Osteocyte (in vitro differentiated cells): Measurements from ENCODE around the gene SERPINB2. TPM values are rescaled to one million over a fixed set of nuclear protein-coding genes. Genes with fewer than 3 reads are reported as not detected.

Experiments used
- DNase-seq: peaks from one replicate; pipeline ENCODE4 v3.0.0; 2021; ENCODE audit warnings: mixed read lengths; ENCODE audit not compliant: unreplicated experiment; ENCODE audit errors: extremely low spot score
- H3K27ac Mint-ChIP-seq: one replicate; pipeline ENCODE4 v1.8.0; 2021; ENCODE audit warnings: mild to moderate bottlenecking, mixed read lengths; ENCODE audit not compliant: unreplicated experiment
- H3K27me3 Mint-ChIP-seq: one replicate; pipeline ENCODE4 v1.8.0; 2021; ENCODE audit warnings: mixed read lengths; ENCODE audit not compliant: unreplicated experiment
- H3K36me3 Mint-ChIP-seq: one replicate; pipeline ENCODE4 v1.8.0; 2021; ENCODE audit warnings: mixed read lengths; ENCODE audit not compliant: unreplicated experiment
- H3K4me1 Mint-ChIP-seq: one replicate; pipeline ENCODE4 v1.8.0; 2021; ENCODE audit warnings: mixed read lengths; ENCODE audit not compliant: unreplicated experiment
- H3K4me3 Mint-ChIP-seq: one replicate; pipeline ENCODE4 v1.8.0; 2021; ENCODE audit warnings: mild to moderate bottlenecking, moderate library complexity, mixed read lengths; ENCODE audit not compliant: unreplicated experiment
- H3K9me3 Mint-ChIP-seq: one replicate; pipeline ENCODE4 v1.8.0; 2021; ENCODE audit warnings: mixed read lengths; ENCODE audit not compliant: unreplicated experiment
- CTCF ChIP-seq: fragments of 200-600 bp; sonication (generic); IDR thresholded peaks from 2 replicates; pipeline ENCODE4 v1.5.0; 2021; ENCODE audit warnings: antibody characterized with exemption, mild to moderate bottlenecking, moderate library complexity
- total RNA-seq: library from RNA; stranded (reverse); gene quantifications from 2 replicates; pipeline ENCODE4 v1.2.1, GENCODE V29; 2021

Gene SERPINB2
- total RNA-seq, 1 donor from 2014 or later, result not detected

DNA sequence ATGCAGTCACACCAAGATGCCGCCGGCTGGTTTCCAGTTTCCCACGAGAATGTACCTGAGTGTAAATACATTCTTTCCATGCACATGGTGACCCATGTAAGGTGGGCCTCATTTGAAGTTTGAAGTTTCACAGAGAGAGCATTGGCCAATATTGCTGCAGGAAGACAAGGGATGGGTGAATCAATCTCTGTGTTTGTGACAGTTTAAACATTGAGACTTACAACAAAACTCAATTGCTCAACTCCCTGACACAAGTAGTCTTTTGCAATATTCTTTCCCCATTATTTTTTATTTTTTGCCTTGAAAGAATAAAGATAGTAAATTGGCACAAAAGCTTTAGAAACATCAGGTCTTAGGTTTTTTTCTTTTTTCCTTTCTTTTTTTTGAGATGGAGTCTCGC, 5.1 kb downstream of the SERPINB2 start:
- H3K4me3 Mint-ChIP-seq, result no peak overlapping the region
- H3K4me1 Mint-ChIP-seq, result no peaks in the 10 kb centered on the region
- TF ChIP-seq CTCF, result no peak
- no peak overlapping the region for H3K27ac Mint-ChIP-seq
- H3K9me3 Mint-ChIP-seq, result no peaks in the 10 kb centered on the region
- no peak for DNase-seq
- H3K27me3 Mint-ChIP-seq, result peaks cover 8% of the 10 kb centered on the region
- no peaks in the 10 kb centered on the region for H3K36me3 Mint-ChIP-seq

DNA sequence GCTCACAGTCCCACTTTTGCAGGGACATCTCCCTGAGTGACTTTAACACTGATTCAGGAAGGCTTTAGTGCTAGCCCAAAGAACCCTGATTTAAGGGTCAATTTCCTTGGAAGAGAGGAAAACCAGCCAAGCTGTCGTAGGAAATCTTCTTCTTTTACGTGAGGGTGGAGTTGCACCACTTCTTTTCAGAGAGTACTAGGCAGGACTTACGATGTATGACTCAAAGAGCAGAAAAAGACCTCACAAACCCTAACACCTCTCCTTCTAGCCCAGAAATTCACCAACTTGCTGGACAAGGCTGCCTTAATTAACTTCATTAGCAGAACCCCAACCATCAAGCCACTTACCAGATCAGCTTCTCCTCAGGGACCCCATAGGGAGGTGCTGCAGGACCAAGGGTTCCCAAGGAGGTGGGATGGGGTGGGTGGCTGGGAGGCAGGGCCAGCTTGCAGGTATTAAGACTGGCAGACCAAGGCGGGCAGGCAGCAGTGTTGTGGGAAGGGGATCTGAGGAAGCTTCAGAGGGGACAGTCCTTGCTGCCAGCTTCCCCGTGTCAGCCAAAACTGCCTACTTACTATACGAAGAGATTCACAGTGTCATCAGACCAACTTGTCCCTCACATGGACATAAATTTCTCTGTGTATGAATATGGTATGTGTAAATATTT, 6.7 kb downstream of the SERPINB2 start:
- Mint-ChIP-seq H3K27ac (no peak overlapping the region), H3K36me3 (no peaks in the 10 kb centered on the region), H3K9me3 (no peaks in the 10 kb centered on the region), H3K27me3 (peaks cover 9% of the 10 kb centered on the region), H3K4me1 (no peaks in the 10 kb centered on the region), H3K4me3 (no peak overlapping the region)
- no peak for DNase-seq
- TF ChIP-seq CTCF, result no peak

- no peak for DNase-seq
- no peaks in the 10 kb centered on the region for H3K36me3 Mint-ChIP-seq
- no peak overlapping the region for H3K27ac Mint-ChIP-seq
- no peak overlapping the region for H3K4me3 Mint-ChIP-seq
- H3K4me1 Mint-ChIP-seq, result no peaks in the 10 kb centered on the region
- H3K27me3 Mint-ChIP-seq, result peaks cover 10% of the 10 kb centered on the region
- no peaks in the 10 kb centered on the region for H3K9me3 Mint-ChIP-seq
- no peak for TF ChIP-seq CTCF
Measured at GRCh38 chr18:63895190-63895589, 7.7 kb downstream of the SERPINB2 start.

DNA sequence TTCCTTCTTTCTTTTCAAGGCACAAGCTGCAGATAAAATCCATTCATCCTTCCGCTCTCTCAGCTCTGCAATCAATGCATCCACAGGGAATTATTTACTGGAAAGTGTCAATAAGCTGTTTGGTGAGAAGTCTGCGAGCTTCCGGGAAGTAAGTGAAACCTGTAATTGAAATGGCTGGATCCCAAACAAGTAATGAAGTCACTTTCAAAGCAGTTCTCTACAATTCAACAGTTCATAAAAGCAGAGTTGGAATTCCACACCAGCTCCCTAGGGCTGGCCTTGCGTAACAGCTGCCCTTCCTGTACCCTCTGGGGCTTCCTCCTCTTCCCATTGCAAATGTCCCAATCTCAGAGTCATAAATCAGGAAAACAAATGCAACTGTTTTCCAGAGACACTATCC, 9.6 kb downstream of the SERPINB2 start:
- H3K4me1 Mint-ChIP-seq, result no peaks in the 10 kb centered on the region
- no peaks in the 10 kb centered on the region for H3K36me3 Mint-ChIP-seq
- no peak for DNase-seq
- no peak overlapping the region for H3K4me3 Mint-ChIP-seq
- H3K9me3 Mint-ChIP-seq, result no peaks in the 10 kb centered on the region
- no peak overlapping the region for H3K27ac Mint-ChIP-seq
- peaks cover 22% of the 10 kb centered on the region for H3K27me3 Mint-ChIP-seq
- no peak for TF ChIP-seq CTCF

- H3K4me1 Mint-ChIP-seq, result no peaks in the 10 kb centered on the region
- no peak for TF ChIP-seq CTCF
- DNase-seq, result no peak
Measured at GRCh38 chr18:63899206-63899605, 11.7 kb downstream of the SERPINB2 start.

More at GRCh38 chr18:63899206-63899605, 11.7 kb downstream of the SERPINB2 start:
- H3K27me3 Mint-ChIP-seq, result peaks cover 28% of the 10 kb centered on the region
- H3K27ac Mint-ChIP-seq, result no peak overlapping the region
- no peak overlapping the region for H3K4me3 Mint-ChIP-seq
- H3K36me3 Mint-ChIP-seq, result no peaks in the 10 kb centered on the region
- no peaks in the 10 kb centered on the region for H3K9me3 Mint-ChIP-seq
